Hematopoietic multipotent progenitor cell treated with erythropoietin and hydrocortisone succinate and interleukin-3 and kit ligand, for 8 days (in vitro differentiated cells): ENCODE measurements around the gene MCCC2.
"Not testable (repeated sequence)": the region's sequence is repeated elsewhere in the genome, so short reads cannot be mapped to it uniquely, and the experiment has no call there.

Experiments used
- DNase-seq: peaks from one replicate; pipeline ENCODE4 v3.0.0-alpha.2; 2015

MCCC2 gene

DNA sequence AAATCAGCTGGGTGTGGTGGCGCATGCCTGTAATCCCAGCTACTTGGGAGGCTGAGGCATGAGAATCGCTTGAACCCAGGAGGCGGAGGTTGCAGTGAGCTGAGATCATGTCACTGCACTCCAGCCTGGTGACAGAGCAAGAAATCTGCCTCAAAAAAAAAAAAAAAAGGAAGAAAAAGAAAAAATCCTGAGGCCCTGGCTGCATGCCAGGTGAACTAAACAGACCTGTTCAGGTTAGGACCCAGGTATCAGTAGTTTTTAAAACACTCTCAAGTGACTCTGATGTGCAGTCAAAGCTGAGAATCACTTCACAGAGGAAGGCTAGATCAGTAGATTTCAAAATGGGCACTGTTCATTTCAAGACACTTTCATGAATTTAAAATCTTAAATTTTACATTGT is 77.5 kb downstream of the MCCC2 start:
- DNase-seq: not testable (repeated sequence)

GRCh38 chr5:71666321-71666720 is 79.2 kb downstream of the MCCC2 start:
- no peak for DNase-seq

DNA sequence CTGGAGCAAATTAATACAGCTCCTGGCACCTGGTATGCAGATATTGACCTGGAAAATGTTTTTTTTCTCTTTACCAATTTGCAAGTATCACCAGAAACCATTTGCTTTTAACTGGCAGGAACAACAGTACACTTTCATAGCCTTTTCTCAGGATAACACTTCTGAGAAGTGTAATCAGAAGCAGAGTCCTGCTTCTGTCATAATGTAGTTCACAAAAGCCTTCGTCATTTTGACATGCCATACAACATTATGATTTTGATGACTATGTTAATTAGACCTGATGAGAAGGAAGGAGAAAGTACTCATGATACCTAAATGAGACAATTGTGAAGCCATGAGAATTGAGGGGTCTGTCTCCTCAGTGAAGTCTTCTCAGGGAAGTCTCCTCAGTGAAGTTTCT is 90.8 kb downstream of the MCCC2 start:
- no peak for DNase-seq

DNA sequence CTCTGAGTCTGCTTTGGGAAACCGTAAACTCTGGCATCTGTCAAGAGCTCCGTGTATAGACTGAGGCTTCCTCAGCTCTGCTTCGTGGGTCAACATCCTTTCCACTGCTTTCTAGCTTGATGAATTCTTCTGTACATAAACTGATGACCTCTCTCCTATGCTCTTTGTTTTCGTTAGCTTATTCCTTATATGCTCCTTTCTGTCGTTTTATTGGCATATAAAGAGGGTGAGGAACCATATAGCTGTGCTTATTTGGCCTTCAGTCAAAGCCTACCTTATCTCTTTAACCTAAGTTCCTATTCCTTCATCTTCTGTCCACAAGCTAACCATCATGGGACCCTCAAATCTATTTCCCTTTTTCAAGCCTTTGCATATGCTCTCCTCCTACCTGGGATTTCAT is 92.6 kb downstream of the MCCC2 start:
- DNase-seq: no peak

- DNase-seq: no peak
Observed at GRCh38 chr5:71680510-71680909, 93.4 kb downstream of the MCCC2 start.

DNA sequence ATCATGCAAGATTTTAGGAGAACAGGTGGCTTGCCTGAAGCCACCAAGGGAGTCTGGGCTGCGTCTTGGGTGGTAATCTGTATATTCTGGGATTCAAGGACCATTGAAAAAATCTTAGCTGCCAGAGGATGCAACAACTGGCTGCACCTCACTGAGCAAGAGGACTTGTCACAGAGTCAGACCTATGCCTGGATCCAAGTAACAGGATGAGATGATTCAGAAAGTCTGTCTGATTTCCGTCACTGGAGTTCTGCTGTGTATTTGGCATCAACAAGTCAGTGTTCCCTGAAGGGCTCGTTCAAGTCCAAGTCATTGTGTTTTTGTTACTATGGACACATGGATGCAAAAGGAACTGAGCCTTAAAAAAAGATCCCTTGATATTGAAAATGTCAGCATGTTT is 94.2 kb downstream of the MCCC2 start:
- no peak for DNase-seq

DNA sequence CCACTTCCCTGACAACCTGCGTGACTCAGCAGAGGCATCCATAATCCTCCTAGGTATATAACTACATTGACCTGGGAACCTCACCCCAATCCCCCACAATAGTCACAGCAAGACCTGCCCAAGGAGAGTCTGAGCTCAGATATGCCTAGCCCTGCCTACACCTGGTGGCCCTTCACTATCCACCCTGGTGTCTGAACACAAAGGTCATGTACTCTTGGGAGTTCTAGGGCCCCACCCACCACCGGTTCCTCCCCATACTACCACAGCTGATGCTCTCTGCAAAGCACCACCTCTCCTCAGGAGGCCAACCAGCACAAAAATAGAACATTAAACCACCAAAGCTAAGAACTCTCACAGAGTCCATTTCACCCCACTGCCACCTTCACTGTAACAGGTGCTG is 97.2 kb downstream of the MCCC2 start:
- DNase-seq: no peak

- DNase-seq: peak; percentile 27
Observed at GRCh38 chr5:71693828-71694427, 106.8 kb downstream of the MCCC2 start.

DNA sequence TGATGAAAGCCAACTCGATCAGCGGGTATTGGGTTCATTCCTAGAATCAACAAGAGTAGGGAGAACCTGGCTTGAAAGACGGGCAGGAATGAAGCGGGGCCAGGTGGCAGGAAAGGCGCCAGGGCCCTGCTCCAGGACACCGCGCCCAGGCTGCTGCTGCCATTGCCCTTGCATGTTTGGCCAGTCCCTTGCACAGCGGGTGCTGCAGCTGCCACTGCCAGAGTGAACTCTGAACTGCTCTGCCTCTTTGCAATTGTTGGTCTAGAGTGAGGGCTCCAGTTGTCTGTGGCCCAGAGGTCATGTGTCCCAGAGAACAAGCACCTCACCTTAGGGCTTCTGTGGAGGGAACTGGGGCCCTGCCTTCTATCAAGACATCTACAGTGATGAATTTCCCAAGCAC is 107.9 kb downstream of the MCCC2 start:
- no peak for DNase-seq

- DNase-seq: no peak
Observed at GRCh38 chr5:71695595-71695994, 108.5 kb downstream of the MCCC2 start.

GRCh38 chr5:71697967-71698366 is 110.8 kb downstream of the MCCC2 start:
- no peak for DNase-seq

DNA sequence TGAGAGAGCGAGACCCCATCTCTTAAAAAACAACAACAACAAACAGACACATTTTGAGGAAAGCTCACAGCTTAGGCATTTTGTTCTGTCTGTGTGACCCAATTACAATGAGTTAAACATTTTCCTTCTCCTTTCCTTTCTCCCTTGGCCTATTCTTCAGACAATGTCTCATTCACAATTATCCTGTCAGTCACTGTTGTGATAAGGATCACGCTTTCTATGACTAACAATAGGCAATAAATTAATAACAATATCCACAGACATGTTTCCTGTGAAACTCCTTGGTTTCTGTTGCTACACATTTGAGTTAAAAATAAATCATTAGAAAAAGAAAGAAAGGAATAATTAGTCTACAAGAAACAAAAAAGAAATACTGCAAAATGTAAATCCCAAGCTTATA is 112.1 kb downstream of the MCCC2 start:
- no peak for DNase-seq

- no peak for DNase-seq
Observed at GRCh38 chr5:71699751-71700150, 112.6 kb downstream of the MCCC2 start.

- no peak for DNase-seq
Observed at GRCh38 chr5:71700803-71701202, 113.7 kb downstream of the MCCC2 start.

- DNase-seq: no peak
Observed at GRCh38 chr5:71701407-71701806, 114.3 kb downstream of the MCCC2 start.

GRCh38 chr5:71703941-71704340 is 116.8 kb downstream of the MCCC2 start:
- DNase-seq: no peak

DNA sequence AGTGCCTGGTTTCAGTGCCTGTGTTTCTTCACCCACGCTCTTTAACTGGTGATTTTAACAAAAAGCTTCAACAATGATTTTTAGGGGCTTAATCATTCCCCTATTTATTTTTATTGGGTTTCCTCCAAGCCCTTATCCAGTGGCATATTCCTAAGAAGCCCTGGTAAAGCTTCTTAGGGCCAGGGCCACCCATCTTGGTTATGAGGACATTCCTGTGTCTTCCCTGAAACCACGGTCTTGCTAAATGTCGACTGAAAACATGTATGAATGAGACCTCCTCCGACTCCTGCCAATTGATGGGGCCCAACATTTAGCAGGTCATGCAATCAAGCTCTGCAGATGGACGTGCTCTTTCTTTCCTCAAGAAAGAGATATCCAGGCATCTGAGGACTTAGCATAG is 118.3 kb downstream of the MCCC2 start:
- no peak for DNase-seq

DNA sequence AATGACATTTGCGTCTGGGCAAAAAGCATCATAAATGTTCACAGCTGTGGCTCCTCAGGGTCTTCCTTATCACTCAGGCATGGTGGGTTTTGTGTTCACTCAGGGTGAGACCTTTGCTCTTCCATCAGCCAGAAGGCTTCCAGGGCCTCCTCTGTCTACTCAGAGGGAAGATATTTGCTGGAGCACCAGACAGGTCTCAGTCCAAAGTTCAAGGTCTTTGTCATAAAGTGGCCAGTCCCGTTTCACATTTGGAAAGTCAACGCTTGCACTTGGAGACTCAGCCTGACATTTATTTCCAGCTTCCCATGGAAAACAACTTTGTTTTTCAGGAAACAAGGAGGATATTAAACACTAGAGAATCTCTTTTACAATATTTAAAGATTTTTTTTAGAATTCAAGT is 119.8 kb downstream of the MCCC2 start:
- no peak for DNase-seq
